GM12875 (cell line): ENCODE results near the gene SMG7.

Source experiments
- H3K4me3 ChIP-seq: one replicate; pipeline ENCODE4 v1.5.1; 2011; ENCODE audit warnings: low read depth, low read length, control low read depth
- TF ChIP-seq, protein P1 (sequence below): IDR thresholded peaks from 2 replicates; pipeline ENCODE4 v1.5.1; 2011; ENCODE audit warnings: low read depth, mild to moderate bottlenecking, control low read depth, inconsistent platforms, low read length, moderate library complexity, borderline replicate concordance; ENCODE audit not compliant: insufficient read depth

The SMG7 gene

GRCh38 chr1:183576537-183576936 lies 104.2 kb downstream of the SMG7 start:
- no peak overlapping the region for H3K4me3 ChIP-seq
- TF ChIP-seq, protein P1, sequence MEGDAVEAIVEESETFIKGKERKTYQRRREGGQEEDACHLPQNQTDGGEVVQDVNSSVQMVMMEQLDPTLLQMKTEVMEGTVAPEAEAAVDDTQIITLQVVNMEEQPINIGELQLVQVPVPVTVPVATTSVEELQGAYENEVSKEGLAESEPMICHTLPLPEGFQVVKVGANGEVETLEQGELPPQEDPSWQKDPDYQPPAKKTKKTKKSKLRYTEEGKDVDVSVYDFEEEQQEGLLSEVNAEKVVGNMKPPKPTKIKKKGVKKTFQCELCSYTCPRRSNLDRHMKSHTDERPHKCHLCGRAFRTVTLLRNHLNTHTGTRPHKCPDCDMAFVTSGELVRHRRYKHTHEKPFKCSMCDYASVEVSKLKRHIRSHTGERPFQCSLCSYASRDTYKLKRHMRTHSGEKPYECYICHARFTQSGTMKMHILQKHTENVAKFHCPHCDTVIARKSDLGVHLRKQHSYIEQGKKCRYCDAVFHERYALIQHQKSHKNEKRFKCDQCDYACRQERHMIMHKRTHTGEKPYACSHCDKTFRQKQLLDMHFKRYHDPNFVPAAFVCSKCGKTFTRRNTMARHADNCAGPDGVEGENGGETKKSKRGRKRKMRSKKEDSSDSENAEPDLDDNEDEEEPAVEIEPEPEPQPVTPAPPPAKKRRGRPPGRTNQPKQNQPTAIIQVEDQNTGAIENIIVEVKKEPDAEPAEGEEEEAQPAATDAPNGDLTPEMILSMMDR: no peak

DNA sequence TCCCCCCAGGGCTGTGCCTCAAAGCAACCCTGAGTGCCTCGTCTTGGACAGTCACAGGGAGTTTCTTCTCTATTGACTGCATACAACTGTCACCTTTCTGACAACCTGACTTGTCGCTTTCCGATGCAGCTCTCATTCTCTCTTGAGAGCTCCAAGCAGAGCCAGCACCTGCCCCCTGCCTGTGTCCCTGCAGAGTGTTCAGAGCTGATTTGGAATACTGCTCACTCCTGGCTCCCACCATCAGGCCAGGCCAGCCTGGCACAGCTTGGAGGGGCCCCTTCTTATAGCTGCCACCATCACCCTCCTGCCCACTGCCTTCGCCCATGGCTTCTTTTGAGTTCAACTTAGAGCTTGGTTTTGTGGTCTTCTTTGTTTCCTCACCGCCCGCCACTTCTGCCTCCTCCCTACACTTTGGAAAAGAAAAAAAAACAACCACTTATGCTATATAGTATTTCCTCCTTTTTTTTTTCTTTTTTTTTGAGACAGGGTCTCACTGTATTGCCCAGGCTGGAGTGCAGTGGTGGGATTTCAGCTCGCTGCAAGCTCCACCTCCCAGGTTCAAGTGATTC lies 105.7 kb downstream of the SMG7 start:
- H3K4me3 ChIP-seq: no peak overlapping the region
- TF ChIP-seq, protein P1: no peak

- TF ChIP-seq, protein P1: no peak
- H3K4me3 ChIP-seq: no peak overlapping the region
Observed at GRCh38 chr1:183578856-183579255, 106.6 kb downstream of the SMG7 start.

DNA sequence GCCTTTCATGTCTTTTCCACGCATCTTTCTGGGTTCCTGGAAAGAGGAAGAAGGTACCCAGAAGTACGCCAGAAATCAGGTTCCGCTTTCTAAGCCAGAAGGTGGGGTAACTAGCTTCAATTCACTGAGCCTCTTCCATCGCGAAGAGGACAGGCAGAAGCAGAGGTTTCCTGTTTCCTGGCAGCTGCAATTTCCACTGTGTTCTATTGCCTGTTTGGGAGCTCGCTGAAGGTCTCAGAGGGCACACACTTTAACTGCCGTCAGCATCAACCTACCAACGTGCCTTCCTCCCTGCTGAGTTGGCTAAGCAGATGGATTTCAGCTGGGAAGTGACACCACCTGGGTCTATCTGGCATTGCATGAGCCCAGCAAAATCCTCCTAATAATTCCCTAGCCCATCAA lies 108.0 kb downstream of the SMG7 start:
- H3K4me3 ChIP-seq: no peak overlapping the region

DNA sequence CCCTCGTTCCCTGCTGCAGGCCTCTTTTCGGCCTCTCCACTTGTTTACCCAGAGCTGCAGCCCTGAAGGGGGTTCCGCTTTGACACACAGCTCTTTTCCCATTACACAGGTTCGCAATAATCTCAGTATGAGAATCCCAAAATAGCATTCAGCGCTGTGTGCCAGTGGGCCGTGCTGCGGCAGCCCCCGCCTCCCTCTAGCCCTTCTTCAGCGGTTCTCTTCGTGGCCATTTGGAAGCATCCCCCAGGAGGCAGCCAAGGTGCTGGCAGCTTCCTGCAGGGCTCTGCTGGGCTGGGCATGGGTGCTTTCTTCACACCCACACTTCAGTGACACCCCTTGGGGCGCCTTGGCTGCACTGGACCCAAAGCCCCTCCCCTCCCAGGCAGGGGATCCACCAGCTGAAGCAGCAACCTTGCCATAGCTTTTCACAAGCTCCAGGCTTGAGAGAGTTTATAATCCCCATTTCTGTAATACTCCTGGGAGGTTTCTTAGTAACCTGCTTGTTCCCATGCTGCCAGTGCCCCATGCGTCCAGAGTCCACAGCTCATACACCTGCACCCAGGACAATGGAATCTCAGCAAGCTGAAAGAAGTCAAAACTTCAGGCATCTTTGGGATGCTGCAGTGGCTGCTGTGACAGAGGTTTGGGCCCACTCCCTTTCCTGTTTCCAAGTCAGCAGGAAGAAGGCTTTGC lies 109.9 kb downstream of the SMG7 start:
- TF ChIP-seq, protein P1: no peak

More for the DNA sequence above, 108.0 kb downstream of the SMG7 start:
- TF ChIP-seq, protein P1: peak; percentile 35; the same call in 1 of the 2 replicates

DNA sequence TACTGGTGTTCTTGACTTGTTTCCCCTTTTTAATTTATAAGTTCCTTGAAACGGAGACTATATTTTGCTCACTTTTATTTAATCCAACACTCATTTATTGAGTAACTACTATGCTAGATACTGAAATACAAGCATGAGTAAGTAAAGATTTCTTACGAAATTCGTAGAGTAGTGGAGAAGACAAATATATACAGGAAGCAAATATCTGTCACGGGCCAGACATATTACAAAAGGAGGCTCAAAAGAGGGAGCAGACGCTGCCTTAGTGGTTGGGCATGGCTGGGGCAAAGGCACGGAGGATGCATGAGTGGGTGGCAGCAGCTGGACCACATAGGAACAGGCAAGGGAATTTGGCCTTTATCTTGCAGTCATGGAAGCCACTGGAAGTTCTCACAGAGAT lies 111.2 kb downstream of the SMG7 start:
- TF ChIP-seq, protein P1: no peak

More for the DNA sequence above, 109.9 kb downstream of the SMG7 start:
- no peak overlapping the region for H3K4me3 ChIP-seq

GRCh38 chr1:183584147-183584546 lies 111.8 kb downstream of the SMG7 start:
- no peak overlapping the region for H3K4me3 ChIP-seq
- TF ChIP-seq, protein P1: no peak

More for the DNA sequence above, 111.2 kb downstream of the SMG7 start:
- H3K4me3 ChIP-seq: no peak overlapping the region
